Measurements from ENCODE around the gene PPP2R2B.

Gene PPP2R2B

GRCh38 chr5:146797658-146798057 lies 80.9 kb downstream of the PPP2R2B start:
- TF ChIP-seq CSDC2 (CRISPR knock-in tag; IDR thresholded peaks at IDR 0.05) (no peak), ARNTL (CRISPR knock-in tag; IDR thresholded peaks at IDR 0.05; ENCODE audit: borderline replicate concordance, low read depth) (no peak), RARB (CRISPR knock-in tag; IDR thresholded peaks at IDR 0.05) (no peak), ZNF565 (CRISPR knock-in tag; conservative IDR thresholded peaks at IDR 0.05; ENCODE audit: low read depth) (no peak), ZC3H10 (CRISPR knock-in tag; IDR thresholded peaks at IDR 0.05) (no peak), ESRRG (CRISPR knock-in tag; IDR thresholded peaks at IDR 0.05) (no peak), TSHZ2 (CRISPR knock-in tag; IDR thresholded peaks at IDR 0.05) (no peak), GLIS3 (CRISPR knock-in tag; IDR thresholded peaks at IDR 0.05) (no peak), ISL1 (CRISPR knock-in tag; IDR thresholded peaks at IDR 0.05) (no peak), OSR1 (CRISPR knock-in tag; IDR thresholded peaks at IDR 0.05) (no peak), ZNF8 (CRISPR knock-in tag; IDR thresholded peaks at IDR 0.05) (no peak), PPARA (CRISPR knock-in tag; IDR thresholded peaks at IDR 0.05; ENCODE audit: borderline replicate concordance) (no peak), SNAI2 (CRISPR knock-in tag; IDR thresholded peaks at IDR 0.05) (no peak), TCF4 (CRISPR knock-in tag; IDR thresholded peaks at IDR 0.05; ENCODE audit: borderline replicate concordance) (no peak), PATZ1 (CRISPR knock-in tag; IDR thresholded peaks at IDR 0.05; ENCODE audit: borderline replicate concordance) (no peak), ZFP30 (CRISPR knock-in tag; IDR thresholded peaks at IDR 0.05) (no peak), TOX (CRISPR knock-in tag; IDR thresholded peaks at IDR 0.05; ENCODE audit: borderline replicate concordance) (no peak)
- TF ChIP-seq, protein P1, sequence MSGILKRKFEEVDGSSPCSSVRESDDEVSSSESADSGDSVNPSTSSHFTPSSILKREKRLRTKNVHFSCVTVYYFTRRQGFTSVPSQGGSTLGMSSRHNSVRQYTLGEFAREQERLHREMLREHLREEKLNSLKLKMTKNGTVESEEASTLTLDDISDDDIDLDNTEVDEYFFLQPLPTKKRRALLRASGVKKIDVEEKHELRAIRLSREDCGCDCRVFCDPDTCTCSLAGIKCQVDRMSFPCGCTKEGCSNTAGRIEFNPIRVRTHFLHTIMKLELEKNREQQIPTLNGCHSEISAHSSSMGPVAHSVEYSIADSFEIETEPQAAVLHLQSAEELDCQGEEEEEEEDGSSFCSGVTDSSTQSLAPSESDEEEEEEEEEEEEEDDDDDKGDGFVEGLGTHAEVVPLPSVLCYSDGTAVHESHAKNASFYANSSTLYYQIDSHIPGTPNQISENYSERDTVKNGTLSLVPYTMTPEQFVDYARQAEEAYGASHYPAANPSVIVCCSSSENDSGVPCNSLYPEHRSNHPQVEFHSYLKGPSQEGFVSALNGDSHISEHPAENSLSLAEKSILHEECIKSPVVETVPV (CRISPR knock-in tag; IDR thresholded peaks at IDR 0.05), result no peak

GRCh38 chr5:146796911-146797310 lies 81.6 kb downstream of the PPP2R2B start:
- TF ChIP-seq CREB5 (CRISPR knock-in tag; IDR thresholded peaks at IDR 0.05; ENCODE audit: low read depth) (no peak), ARNTL (CRISPR knock-in tag; IDR thresholded peaks at IDR 0.05; ENCODE audit: borderline replicate concordance, low read depth) (no peak), ZNF565 (CRISPR knock-in tag; conservative IDR thresholded peaks at IDR 0.05; ENCODE audit: low read depth) (no peak), ESRRG (CRISPR knock-in tag; IDR thresholded peaks at IDR 0.05) (no peak), BACH2 (CRISPR knock-in tag; IDR thresholded peaks at IDR 0.05; ENCODE audit: borderline replicate concordance) (no peak), ISL1 (CRISPR knock-in tag; IDR thresholded peaks at IDR 0.05) (no peak), ZNF70 (CRISPR knock-in tag; IDR thresholded peaks at IDR 0.05) (no peak), SNAI2 (CRISPR knock-in tag; IDR thresholded peaks at IDR 0.05) (no peak), ZNF8 (CRISPR knock-in tag; IDR thresholded peaks at IDR 0.05) (no peak), ZFP30 (CRISPR knock-in tag; IDR thresholded peaks at IDR 0.05) (no peak), PATZ1 (CRISPR knock-in tag; IDR thresholded peaks at IDR 0.05; ENCODE audit: borderline replicate concordance) (no peak), ZFP3 (CRISPR knock-in tag; IDR thresholded peaks at IDR 0.05) (no peak), POU6F1 (CRISPR knock-in tag; IDR thresholded peaks at IDR 0.05; ENCODE audit: borderline replicate concordance, low read depth) (no peak), PPARA (CRISPR knock-in tag; IDR thresholded peaks at IDR 0.05; ENCODE audit: borderline replicate concordance) (no peak), TSHZ2 (CRISPR knock-in tag; IDR thresholded peaks at IDR 0.05) (no peak), RARB (CRISPR knock-in tag; IDR thresholded peaks at IDR 0.05) (no peak), TOX (CRISPR knock-in tag; IDR thresholded peaks at IDR 0.05; ENCODE audit: borderline replicate concordance) (no peak), ZC3H10 (CRISPR knock-in tag; IDR thresholded peaks at IDR 0.05) (no peak), GLIS3 (CRISPR knock-in tag; IDR thresholded peaks at IDR 0.05) (no peak)
- TF ChIP-seq, protein P1 (CRISPR knock-in tag; IDR thresholded peaks at IDR 0.05), result no peak
- no peak for ATAC-seq

More at GRCh38 chr5:146797658-146798057, 80.9 kb downstream of the PPP2R2B start:
- ATAC-seq, result no peak

Data from SK-N-SH treated with all-trans-retinoic acid at 6 μM for 48 hours (cell line).